Activated gamma-delta T cell (primary cell): Measurements from ENCODE around the gene CPA1.

ENCODE experiments used
- DNase-seq: peaks from one replicate; lab custom pipeline; 2025; lab: John Stamatoyannopoulos, UW

The CPA1 gene

DNA sequence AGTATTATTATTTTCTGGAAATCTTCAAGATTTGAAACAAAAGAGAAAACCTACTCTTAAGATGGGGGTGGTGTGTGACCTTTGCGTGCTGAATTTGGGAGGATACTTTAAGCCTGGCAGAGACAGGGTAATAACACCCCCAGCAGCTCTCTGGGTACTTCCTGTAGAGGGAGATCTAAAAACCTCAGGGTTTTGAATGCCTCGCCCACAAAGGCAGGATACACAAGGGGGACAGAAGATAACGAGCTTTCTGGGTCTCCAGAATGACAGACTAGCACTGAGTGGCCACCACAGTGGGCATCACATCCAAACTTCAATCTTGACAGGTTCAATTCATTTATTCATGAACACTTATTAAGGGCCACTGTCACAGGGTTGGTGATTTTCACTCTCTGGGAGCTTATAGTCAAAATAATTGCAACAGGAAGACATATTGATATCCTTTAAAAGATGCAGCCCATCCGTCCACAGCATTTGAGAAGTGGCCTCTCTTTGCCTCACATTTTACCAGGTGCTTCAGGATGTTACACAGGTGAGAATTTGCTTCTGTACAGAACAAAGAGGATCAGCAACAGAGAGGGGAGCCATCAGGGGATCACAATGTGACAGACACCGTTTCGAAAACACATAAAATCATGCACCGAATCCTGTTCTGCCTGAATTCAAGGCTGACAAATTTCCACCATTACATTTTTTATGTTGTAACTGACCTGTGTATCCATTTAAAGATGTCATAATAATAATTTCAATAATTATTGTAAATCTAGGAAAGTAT, 14.3 kb downstream of the CPA1 start:
- DNase-seq = no peak

DNA sequence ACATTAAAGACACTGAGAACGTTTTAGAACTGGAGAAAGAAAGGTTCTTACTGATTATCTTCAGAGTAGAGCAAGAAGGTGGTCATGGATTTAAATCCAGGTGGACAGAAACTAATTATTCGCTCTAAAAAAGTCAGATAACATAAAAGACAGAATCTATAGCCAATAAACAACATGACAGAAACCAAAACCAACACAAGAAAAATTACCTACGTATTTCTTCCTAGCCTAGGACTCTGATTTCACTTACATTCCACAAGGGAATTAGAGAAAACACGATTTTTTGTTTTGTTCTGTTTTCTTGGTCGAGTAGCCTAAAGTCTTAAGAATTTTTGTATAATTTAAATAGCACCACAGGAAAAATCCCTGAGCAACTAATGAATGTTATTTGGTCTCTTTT, 15.1 kb downstream of the CPA1 start:
- DNase-seq = no peak

DNA sequence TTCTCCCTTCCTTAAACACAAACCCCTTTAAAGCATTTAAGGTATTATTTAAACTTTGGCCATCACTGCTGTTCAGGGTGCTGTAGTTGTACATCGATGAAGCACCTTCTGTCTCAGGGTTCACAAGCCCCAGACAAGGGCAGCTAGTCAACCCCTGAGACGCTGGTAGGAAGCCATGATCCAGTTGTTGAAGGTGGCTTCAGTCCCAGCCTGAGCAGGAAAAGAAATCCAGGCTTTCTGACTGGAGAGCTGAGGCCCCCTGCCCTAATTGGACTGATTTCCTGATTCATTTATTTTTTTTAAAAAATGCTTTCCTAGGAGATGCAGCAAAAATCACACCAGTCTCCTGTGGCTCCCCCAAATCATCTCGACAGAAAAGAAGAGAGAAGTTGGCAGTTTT, 15.8 kb downstream of the CPA1 start:
- DNase-seq = no peak

GRCh38 chr7:130397051-130397757, 16.9 kb downstream of the CPA1 start:
- no peak for DNase-seq

- DNase-seq = no peak
Observed at GRCh38 chr7:130397758-130398073, 17.4 kb downstream of the CPA1 start.

DNA sequence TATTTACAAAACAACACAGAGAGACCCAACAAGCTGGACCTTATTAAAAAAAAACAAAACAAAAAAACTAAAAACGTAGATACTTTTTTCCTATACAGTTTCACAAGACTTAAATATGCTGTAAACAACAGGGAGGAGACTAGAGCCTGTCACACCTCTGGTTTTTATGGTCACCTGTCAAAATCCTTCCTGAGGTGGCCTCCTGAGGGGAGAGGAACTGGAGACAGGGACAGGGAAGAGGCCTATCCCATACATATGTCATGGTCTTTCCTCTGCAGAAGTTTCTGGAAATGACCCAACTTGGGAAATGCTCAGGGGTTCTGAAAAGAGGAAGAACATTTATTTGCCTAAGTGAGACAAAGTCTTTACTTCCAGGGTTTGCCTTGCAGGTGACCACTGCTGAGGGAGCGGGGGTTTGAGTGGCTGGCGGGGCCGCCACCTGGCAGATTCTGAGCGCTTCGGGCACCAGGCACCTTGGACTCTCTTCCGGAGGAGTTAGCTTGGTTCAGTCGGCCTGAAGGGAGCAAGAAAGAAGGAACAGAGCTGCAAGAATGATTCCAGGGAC, 18.3 kb downstream of the CPA1 start:
- no peak for DNase-seq

- no peak for DNase-seq
Observed at GRCh38 chr7:130400120-130400572, 19.9 kb downstream of the CPA1 start.

DNA sequence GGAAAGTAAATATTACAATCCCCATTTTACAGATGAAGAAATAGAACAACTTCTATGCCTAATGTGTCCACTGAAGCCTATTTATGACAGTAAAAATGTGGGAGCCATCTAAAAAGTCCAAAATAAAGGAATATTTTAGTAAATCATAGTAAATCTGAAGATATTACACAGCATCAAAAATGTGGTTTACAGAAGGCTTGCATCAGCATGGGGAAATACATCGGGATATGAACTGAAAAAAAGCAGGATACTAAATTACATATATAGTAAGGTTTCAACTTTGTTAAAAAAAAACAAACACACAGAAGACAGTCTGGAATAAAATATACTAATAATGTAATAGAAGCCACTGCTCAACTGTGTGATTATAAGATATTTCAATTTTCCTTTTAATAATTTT, 20.8 kb downstream of the CPA1 start:
- DNase-seq = no peak

GRCh38 chr7:130401578-130401977, 21.3 kb downstream of the CPA1 start:
- DNase-seq = no peak

GRCh38 chr7:130405003-130405402, 24.7 kb downstream of the CPA1 start:
- no peak for DNase-seq

- no peak for DNase-seq
Observed at GRCh38 chr7:130409067-130409711, 28.9 kb downstream of the CPA1 start.

DNA sequence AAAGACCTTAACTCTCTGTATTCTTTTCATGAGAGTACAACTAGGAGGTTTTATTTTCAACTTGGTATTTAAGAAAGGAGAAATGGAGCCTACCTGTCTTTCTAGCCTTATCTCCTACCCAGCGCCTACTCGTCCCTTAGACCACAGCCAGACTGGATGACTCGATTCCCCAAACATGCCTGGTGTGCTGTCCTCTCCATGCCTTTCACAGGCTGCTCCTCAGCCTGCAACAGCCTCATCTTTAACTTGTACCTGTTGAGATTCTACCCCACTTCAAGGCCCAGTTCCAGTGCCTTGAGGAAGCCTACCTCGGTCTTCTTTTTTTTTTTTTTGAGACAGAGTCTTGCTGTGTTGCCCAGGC, 29.4 kb downstream of the CPA1 start:
- DNase-seq = no peak

- DNase-seq = no peak
Observed at GRCh38 chr7:130410868-130411541, 30.7 kb downstream of the CPA1 start.

- no peak for DNase-seq
Observed at GRCh38 chr7:130413201-130413600, 32.9 kb downstream of the CPA1 start.

GRCh38 chr7:130415006-130415405, 34.7 kb downstream of the CPA1 start:
- DNase-seq = no peak

DNA sequence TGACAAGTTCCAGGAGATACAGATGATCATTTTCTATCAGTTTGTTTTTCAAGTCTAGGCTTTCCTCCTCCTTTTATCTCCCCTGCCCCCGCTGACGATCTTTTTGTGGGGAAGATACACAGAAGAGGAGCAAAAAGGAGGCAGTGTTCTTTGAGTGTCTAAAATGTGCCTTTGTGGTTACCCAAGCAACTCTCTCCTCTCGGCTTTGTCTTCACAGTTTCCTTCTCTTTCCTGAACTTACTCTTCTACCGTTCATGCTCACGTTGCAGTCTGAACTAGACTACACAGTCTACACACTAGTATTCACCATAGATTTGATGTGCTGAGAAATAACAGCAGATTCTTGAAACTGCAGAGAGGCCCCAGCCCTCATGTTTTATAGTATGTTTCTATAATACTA, 36.9 kb downstream of the CPA1 start:
- no peak for DNase-seq

- no peak for DNase-seq
Observed at GRCh38 chr7:130418306-130418705, 38.0 kb downstream of the CPA1 start.

GRCh38 chr7:130419658-130420057, 39.4 kb downstream of the CPA1 start:
- no peak for DNase-seq

GRCh38 chr7:130420943-130421578, 40.8 kb downstream of the CPA1 start:
- DNase-seq = no peak

GRCh38 chr7:130421684-130422083, 41.4 kb downstream of the CPA1 start:
- no peak for DNase-seq

DNA sequence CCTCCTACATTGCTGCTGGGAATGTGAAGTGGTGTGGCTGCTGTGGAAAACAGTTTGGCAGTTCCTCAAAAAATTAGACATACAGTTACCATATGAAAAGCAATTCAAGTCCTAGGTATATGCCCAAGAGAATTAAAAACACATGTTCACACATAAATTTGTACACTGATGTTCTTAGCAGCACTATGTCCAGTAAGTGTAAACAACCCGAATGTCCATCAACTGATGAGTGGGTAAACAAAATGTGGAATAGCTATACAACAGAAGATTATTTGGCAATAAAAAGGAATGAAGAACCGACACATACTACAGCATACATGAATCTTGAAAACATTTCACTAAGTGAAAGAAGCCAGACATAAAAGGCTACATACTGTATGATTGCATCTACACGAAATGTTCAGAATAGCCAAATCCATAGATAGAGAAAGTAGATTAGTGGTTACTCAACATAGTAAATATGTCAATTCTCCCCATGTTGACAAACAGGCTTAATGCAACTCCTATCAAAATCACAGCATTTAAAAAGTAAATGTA, 43.3 kb downstream of the CPA1 start:
- no peak for DNase-seq

DNA sequence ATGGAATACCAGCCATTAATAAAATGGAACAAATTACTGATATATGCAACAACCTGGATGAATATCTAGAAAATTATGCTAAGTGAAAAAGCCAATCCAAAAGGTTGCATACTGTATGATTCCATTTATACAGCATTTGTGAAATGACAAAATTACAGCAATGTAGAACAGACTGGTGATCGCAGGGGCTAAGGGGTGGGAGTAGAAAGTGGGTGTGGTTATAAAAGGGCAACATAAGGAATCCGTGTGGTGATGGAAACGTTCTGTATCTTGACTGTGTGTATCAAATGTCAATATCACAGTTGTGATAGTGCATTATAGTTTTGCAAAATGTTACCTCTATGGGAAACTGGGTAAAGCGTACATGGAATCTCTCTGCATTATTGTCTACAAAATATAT, 45.5 kb downstream of the CPA1 start:
- no peak for DNase-seq
